A673 (cell line): ENCODE data around the gene DRD4. TPM values are rescaled to one million over a fixed set of nuclear protein-coding genes. Genes with fewer than 3 reads are reported as not detected.

ENCODE experiments used
- BruUV-seq: library from RNA; stranded (reverse); fragments of 400-500 nt; replicated peaks from 2 replicates; lab custom pipeline; 2021; lab: Mats Ljungman, UMichigan
- CTCF ChIA-PET: fragments of 300-600 bp; sonication (Branson Sonifier 250); formaldehyde crosslinking; loops from one replicate; lab custom pipeline; 2022; ENCODE audit warnings: antibody characterized with exemption; lab: Charles Lee
- POLR2A ChIA-PET: fragments of 300-600 bp; sonication (Branson Sonifier 250); formaldehyde crosslinking; loops from one replicate; lab custom pipeline; 2022; ENCODE audit warnings: antibody characterized with exemption; ENCODE audit not compliant: low non-redundant PET; lab: Charles Lee
- DNase-seq: peaks from one replicate; pipeline ENCODE4 v3.0.0-alpha.2; 2015; ENCODE audit warnings: low spot score
- H3K27ac ChIP-seq: fragments of 200-600 bp; sonication (generic); 2 replicates; pipeline ENCODE4 v1.5.1; 2016; ENCODE audit warnings: mixed run types, low read depth, mild to moderate bottlenecking, mixed read lengths, antibody characterized with exemption, low read length; ENCODE audit not compliant: poor library complexity, severe bottlenecking
- H3K27me3 ChIP-seq: fragments of 200-600 bp; sonication (generic); replicated peaks from 2 replicates; pipeline ENCODE4 v1.6.1; 2017; ENCODE audit warnings: mixed run types, low read depth, mild to moderate bottlenecking, mixed read lengths, antibody characterized with exemption, low read length; ENCODE audit not compliant: insufficient read depth, poor library complexity
- H3K36me3 ChIP-seq: fragments of 200-600 bp; sonication (generic); 2 replicates; pipeline ENCODE4 v1.6.1; 2016; ENCODE audit warnings: mixed run types, mild to moderate bottlenecking, mixed read lengths, antibody characterized with exemption, low read length; ENCODE audit not compliant: insufficient read depth, poor library complexity, severe bottlenecking
- H3K4me1 ChIP-seq: fragments of 200-600 bp; sonication (generic); 2 replicates; pipeline ENCODE4 v1.6.1; 2017; ENCODE audit warnings: mixed run types, mild to moderate bottlenecking, mixed read lengths, antibody characterized with exemption, low read length; ENCODE audit not compliant: insufficient read depth, poor library complexity, severe bottlenecking
- H3K4me3 ChIP-seq: fragments of 200-600 bp; sonication (generic); 2 replicates; pipeline ENCODE4 v1.5.1; 2016; ENCODE audit warnings: low read depth, mixed run types, mild to moderate bottlenecking, mixed read lengths, low read length; ENCODE audit not compliant: poor library complexity, severe bottlenecking
- H3K9me3 ChIP-seq: fragments of 200-600 bp; sonication (generic); 2 replicates; pipeline ENCODE4 v1.6.1; 2016; ENCODE audit warnings: mixed run types, low read depth, mild to moderate bottlenecking, mixed read lengths, antibody characterized with exemption, low read length; ENCODE audit not compliant: poor library complexity, severe bottlenecking
- CTCF ChIP-seq: fragments of 300-800, 200-600 bp; sonication (generic); conservative IDR thresholded peaks from 2 replicates; pipeline ENCODE4 v1.5.1; 2017; ENCODE audit warnings: low read depth, mild to moderate bottlenecking, antibody characterized with exemption, low read length, moderate library complexity, mixed read lengths
- EZH2 ChIP-seq: fragments of 200-600 bp; sonication (generic); IDR thresholded peaks from 2 replicates; pipeline ENCODE4 v1.6.1; 2017; ENCODE audit warnings: borderline replicate concordance, low read depth, mild to moderate bottlenecking, mixed read lengths, antibody characterized with exemption, low read length; ENCODE audit not compliant: poor library complexity, severe bottlenecking
- intact Hi-C: fragments of 100-400 bp; cut with micrococcal nuclease; formaldehyde crosslinking; loops from one replicate; pipeline ENCODE4 v1.10.0; 2022; ENCODE audit not compliant: unreplicated experiment
- total RNA-seq: library from RNA; stranded (reverse); gene quantifications from 2 replicates; pipeline ENCODE4 v1.2.3, GENCODE V29; 2021

DRD4 gene
- total RNA-seq, 1 experiment from 2014 or later: 3.0 TPM

GRCh38 chr11:640021-640706, 3.1 kb downstream of the DRD4 start:
- Histone ChIP-seq H3K4me3 (no peak overlapping the region), H3K27ac (peak overlapping the region; percentile 73), H3K9me3 (no peaks in the 10 kb centered on the region), H3K4me1 (peaks cover 49% of the 10 kb centered on the region), H3K36me3 (no peaks in the 10 kb centered on the region), H3K27me3 (no peaks in the 10 kb centered on the region)
- no TSS peak for BruUV-seq
- no peak for TF ChIP-seq CTCF
- TF ChIP-seq EZH2: no peak
- intact Hi-C loops: no loop called here
- POLR2A ChIA-PET: interaction anchor here (0.7 kb wide), 1 partner anchor 135 kb away, joined by 4 read pairs; no protein-coding TSS in a partner anchor
- CTCF ChIA-PET: no interaction called here
- no peak for DNase-seq

- intact Hi-C loops: no loop called here
- no peak for DNase-seq
- TF ChIP-seq CTCF: no peak
- TF ChIP-seq EZH2: no peak
- ChIA-PET CTCF (no interaction called here), POLR2A (interaction anchor here (0.7 kb wide), 1 partner anchor 38 kb away, joined by 3 read pairs; no protein-coding TSS in a partner anchor)
- Histone ChIP-seq H3K36me3 (no peaks in the 10 kb centered on the region), H3K9me3 (no peaks in the 10 kb centered on the region), H3K4me3 (no peak overlapping the region), H3K4me1 (peaks cover 49% of the 10 kb centered on the region), H3K27me3 (no peaks in the 10 kb centered on the region), H3K27ac (peak overlapping the region; percentile 59)
- BruUV-seq: no TSS peak
Measured at GRCh38 chr11:641806-642370, 4.8 kb downstream of the DRD4 start.

- CTCF ChIA-PET: no interaction called here
- DNase-seq: no peak
- intact Hi-C loops: no loop called here
- BruUV-seq: no TSS peak
- POLR2A ChIA-PET: no interaction called here
- TF ChIP-seq CTCF (no peak), EZH2 (no peak)
- Histone ChIP-seq H3K4me3 (no peak overlapping the region), H3K27ac (no peak overlapping the region), H3K36me3 (no peaks in the 10 kb centered on the region), H3K27me3 (no peaks in the 10 kb centered on the region), H3K9me3 (no peaks in the 10 kb centered on the region), H3K4me1 (peaks cover 38% of the 10 kb centered on the region)
Measured at GRCh38 chr11:643366-643765, 6.3 kb downstream of the DRD4 start.
